GM04504 (cell line): ENCODE results near the gene LCLAT1.
"Not testable (repeated sequence)": the region's sequence is repeated elsewhere in the genome, so short reads cannot be mapped to it uniquely, and the experiment has no call there.

Experiments used
- DNase-seq: peaks from one replicate; pipeline ENCODE4 v3.0.0-alpha.2; 2012; ENCODE audit warnings: low read depth

LCLAT1 gene

DNA sequence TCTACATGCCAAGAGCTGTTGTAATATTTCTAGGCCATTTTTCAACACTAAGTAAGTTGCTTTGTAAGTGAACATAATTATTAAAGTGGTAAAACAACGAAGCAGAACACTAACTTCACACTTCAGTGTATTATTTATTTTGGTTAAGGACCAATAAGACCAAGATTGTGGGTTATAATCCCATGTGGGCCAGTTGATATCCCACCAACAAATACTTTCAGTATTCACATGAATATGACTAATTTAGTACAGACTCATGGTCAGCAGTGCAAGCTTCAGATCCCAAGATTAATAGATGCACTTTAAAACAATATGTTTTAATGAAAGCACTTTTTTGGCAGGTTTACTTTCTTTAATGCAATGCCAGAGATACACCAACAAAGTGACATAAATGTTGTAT lies 154.3 kb downstream of the LCLAT1 start:
- no peak for DNase-seq

GRCh38 chr2:30605197-30605596 lies 158.2 kb downstream of the LCLAT1 start:
- no peak for DNase-seq

- no peak for DNase-seq
These were observed 161.6 kb downstream of the LCLAT1 start for GRCh38 chr2:30608643-30609042.

DNA sequence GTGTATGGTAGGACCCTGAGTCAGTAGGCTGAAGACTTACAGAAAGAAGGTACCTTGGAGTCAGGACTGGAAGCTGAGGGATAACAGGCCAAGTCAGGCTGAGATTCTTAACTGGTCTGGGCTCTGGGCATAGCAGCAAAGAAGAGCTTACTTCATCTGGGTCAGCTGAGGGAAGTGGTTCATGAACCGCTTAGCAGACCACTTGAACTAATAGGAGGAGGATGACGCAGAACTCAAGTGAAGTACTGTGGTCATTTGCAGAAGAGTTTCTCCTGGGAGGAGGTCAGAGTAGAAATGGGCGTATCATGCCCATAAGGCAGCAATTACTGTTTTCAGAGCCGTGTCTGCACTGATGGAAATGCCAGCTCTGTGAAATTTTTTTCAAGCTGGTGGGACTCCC lies 164.5 kb downstream of the LCLAT1 start:
- DNase-seq, result peak; percentile 64

DNA sequence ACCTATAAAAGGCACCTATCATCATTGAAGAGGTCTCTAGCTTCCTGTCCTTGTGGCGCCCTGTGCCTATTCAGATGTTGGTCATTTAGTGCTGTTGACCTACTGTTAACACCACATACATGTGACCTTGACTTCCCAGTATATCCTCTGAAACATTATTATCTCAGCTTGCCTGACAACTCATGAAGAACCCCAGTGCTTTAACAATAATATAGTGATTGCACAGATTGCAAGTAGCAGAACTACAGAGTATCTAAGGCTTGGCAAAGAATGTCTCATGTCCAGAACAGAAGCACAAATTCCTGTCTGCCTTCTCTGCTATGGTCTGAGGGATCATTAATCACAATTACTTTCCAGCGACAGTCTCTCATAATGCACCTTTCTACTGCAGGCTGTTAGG lies 165.3 kb downstream of the LCLAT1 start:
- no peak for DNase-seq

DNA sequence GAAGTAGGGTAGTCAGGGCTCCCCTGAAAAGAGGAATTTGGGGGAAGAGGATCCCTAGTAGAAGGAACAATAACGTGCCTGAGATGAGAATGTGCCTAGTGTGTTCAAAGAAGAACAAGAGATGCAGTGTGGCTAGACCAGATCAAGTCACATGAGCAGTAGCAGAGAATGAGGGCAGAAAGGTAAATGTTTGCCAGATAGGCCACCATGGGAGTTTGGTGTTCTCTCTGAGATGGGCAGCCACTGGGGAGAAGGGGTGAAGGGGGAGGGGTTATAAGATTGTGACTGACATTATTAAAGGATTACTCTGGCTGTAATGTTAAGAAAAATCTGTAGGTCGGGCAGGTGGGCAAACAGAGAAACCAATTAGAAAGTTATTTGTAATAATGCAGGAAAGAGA lies 166.0 kb downstream of the LCLAT1 start:
- DNase-seq, result no peak

DNA sequence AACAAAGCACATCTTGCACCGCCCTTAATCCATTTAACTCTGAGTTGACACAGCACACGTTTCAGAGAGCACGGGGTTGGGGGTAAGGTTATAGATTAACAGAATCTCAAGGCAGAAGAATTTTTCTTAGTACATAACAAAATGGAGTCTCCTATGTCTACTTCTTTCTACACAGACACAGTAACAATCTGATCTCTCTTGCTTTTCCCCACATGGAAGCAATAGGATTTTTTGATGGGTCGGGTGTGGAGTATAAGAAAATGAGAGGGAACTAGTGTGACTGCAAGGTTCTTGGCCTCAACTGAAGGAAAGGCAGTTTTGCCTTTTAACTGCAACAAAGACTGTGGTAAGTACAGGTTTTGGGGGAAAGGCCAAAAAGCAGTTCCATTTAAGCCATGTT lies 167.2 kb downstream of the LCLAT1 start:
- not testable (repeated sequence) for DNase-seq

GRCh38 chr2:30615926-30616325 lies 168.9 kb downstream of the LCLAT1 start:
- no peak for DNase-seq

GRCh38 chr2:30620102-30620501 lies 173.1 kb downstream of the LCLAT1 start:
- no peak for DNase-seq

GRCh38 chr2:30621836-30622235 lies 174.8 kb downstream of the LCLAT1 start:
- no peak for DNase-seq

DNA sequence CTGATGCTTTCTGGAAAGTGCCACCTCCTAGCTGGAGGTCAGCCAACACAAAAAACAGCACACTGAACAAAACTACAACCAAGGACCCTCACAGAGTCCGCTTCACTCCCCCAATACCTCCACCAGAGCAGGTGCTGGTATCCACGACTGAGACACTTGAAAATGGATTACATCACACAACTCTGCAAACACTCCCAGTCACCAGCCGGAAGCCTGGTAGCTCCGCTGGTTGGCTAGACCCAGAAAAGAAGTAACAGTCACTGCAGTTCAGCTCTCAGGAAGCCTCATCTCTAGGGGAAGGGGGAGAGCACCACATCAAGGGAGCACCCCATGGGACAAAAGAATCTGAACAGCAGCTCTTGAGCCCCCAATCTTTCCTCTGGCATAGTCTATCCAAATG lies 175.4 kb downstream of the LCLAT1 start:
- no peak for DNase-seq

DNA sequence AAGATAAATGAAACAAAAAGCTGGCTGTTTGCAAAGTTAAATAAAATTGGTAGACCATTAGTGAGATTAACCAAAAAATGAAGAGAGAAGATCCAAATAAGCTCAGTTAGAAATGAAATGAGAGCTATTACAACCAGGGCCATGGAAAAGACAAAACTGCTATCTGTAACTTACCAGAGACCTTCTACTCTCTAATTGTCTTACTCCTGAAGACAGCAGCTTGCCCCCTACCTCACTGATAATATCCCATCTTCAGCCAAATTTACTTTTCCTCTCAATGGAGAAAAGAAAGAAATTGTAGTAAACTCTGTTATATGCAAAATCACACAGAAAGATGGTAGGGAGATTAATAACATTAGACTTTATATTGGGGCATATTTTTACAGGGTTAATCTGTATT lies 178.2 kb downstream of the LCLAT1 start:
- no peak for DNase-seq

- DNase-seq, result no peak
These were observed 178.7 kb downstream of the LCLAT1 start for GRCh38 chr2:30625701-30626100.

DNA sequence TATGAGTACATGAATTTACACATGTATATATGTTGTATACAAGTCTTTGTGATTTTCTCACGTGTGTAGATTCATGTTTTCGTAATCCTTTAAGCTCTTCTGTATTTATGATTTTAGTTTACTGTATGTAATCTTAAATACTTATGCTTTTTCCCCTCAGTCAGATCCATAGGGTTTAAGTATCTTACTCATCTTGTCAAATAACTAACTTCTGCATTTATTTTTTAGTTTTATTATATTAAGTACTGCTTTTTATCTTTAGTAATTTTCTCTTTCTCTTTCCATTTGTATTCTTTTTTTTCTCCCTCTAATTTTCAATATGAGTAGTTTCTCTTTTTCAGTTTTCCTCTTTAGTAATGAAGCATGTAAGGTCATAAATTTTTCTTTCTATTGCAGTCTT lies 179.4 kb downstream of the LCLAT1 start:
- no peak for DNase-seq

DNA sequence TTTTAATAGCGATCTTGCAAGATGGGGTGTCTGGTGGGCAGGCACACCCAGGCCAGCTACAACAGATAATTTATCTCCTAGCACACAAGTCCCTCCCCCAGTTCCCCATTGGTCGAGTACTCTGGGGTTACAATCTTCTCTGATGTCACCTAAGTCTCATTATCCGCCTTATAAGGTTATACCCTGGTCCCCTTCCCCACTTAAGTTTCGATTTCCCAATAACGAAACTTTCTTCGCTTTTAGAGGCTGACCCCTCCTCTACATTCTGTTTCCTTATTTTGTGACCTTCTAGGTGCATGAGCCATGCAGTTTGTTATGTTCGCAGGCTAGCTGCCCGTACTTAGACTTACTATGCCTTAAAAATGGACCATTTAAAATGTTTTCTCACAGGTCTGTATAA lies 180.1 kb downstream of the LCLAT1 start:
- DNase-seq, result no peak

DNA sequence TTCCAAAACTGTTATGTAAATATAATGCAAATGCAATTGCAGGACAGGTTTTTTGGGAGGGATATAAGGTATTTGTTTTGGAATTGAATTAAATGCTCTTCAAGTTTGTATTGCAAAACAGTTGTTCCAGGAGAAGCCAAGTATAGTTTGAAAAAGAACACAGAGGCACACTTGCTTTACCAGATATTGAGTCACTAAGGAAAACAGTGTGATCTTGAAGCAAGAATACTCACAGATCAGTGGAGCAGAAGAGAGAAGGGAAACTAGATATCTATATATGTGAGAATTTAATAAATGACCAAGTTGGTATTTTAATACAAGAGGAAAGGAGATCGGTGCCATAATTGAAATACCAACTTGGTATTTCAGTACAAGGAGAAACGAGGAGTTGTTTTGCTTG lies 181.3 kb downstream of the LCLAT1 start:
- no peak for DNase-seq

GRCh38 chr2:30629866-30630265 lies 182.8 kb downstream of the LCLAT1 start:
- peak; percentile 12 for DNase-seq

- DNase-seq, result no peak
These were observed 184.1 kb downstream of the LCLAT1 start for GRCh38 chr2:30631051-30631671.

GRCh38 chr2:30633039-30633438 lies 186.0 kb downstream of the LCLAT1 start:
- no peak for DNase-seq

- DNase-seq, result no peak
These were observed 189.3 kb downstream of the LCLAT1 start for GRCh38 chr2:30636311-30636710.

DNA sequence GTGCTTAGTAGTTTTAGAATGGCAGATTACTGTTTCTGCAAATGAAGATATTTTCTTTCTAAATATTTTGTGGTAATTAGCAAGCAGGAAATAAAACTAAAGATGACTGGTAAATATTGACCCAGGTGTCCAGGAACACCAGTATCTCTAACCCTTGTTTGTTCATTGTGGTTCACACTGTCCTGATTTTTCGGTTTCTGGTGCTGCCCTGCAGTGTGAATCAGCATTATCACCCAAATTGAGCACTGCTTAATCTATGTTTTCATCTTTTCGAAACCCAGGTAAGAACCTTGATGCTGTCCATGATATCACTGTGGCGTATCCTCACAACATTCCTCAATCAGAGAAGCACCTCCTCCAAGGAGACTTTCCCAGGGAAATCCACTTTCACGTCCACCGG lies 192.8 kb downstream of the LCLAT1 start:
- no peak for DNase-seq

DNA sequence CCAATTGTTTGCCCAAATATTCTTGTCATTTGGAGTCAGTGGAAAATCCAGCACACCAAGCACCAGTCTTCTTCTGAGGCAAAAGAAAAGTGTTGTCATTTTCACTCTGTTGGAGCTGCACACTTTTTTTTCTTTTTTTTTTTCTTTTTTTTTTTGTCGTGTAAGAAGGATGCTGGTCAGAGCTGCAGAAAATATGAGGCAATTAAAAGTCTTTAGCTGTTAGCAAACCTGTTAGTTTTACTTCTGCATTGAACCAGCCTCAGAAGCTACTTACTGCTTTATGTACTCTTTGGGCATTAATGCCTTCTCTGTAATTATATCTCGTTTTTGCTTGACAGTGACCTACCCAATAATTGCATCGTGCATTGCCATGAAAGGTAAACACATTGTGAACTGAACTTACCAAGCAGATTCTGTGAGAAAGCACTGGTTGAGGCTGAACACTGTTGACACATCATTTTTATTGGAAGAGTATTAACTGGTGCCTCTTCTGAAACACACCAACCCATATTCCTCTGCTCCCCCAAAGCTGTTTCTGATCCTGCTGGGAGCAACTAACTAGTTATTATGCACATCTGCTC lies 194.8 kb downstream of the LCLAT1 start:
- no peak for DNase-seq

DNA sequence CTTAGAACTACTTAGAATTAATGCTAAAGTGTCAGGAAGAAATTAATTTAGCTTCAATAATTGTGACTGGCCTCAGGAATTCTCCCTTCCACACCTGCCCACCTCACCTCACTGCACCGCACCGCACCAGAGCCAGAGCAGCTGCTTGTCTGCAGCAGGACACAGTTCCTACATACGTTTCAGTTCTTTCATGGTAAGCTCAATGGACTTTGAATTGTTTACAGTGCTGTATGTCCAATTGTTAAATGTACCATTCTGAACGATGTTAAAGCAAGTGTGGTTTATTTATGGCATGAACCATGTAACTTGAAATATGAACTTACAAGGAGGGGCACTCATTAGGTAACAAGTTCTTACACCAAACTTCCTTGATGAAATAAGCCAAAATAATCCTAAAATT lies 196.0 kb downstream of the LCLAT1 start:
- DNase-seq, result not testable (repeated sequence)

DNA sequence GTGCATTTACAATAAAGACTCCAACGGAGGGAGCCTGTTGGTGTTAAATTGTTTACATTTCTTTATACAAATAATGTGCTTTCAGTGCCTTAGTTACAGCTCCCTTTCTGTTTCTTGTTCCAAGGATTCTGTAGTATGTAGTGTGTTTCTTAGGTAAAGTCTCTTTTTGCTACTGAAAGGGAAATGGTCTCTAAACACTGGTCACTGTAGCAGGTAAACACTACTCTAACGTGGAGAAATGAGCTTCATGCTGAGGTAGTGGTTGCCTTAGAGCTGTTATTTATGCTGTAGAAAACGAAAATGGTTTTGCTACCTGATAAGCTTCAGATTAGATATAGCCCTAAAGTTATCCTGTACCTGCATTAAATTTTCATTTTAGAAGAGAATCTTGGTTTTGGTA lies 196.6 kb downstream of the LCLAT1 start:
- no peak for DNase-seq
